ENCODE measurements around the gene CDH1.

The CDH1 gene

DNA sequence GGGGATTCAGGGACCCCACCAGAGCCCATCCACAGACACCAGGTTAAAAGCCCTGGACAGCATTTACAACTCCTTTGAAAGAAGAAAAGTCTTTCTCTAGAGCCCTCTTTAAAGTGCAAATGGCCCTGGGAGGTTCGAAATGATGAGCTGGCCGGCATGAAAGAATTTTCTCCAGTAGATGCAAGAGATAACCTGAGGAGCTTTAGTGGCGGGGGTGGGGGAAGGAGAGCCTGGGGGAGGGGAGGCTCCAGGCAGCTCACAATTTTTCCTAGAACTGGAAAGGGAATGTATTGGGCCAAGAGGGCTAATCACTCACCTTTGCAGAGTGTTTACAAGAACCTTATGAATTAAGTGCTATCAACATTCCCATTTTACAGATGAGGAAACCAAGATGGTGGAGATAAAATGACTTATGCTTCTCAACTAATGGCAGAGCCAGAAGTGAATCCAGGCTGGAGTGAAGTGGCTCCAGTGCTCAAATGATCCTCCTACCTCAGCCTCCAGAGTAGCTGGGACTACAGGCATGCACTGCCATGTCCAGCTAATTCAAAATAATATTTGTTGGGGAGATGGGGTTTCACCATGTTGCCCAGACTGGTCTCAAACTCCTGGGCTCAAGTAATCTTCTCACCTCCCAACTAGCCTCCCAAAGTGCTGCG lies 4.2 kb upstream of the CDH1 start:
- no peak for DNase-seq

DNA sequence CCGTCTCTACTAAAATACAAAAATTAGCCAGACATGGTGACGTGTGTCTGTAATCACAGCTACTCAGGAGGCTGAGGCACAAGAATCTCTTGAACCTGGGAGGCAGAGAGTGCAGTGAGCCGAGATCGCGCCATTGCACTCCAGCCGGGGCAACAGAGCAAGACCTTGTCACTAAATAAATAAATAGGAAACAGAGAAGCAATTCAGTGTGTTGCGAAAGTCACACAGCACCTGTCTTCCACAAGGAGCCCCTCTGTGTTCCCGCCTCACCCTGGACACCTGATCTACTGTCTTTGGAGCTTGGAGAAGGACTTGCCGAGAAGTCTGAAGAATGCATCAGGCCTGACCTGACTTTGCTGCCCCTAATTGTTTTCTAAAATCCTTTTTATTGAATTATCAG lies 3.5 kb upstream of the CDH1 start:
- DNase-seq, result no peak

DNA sequence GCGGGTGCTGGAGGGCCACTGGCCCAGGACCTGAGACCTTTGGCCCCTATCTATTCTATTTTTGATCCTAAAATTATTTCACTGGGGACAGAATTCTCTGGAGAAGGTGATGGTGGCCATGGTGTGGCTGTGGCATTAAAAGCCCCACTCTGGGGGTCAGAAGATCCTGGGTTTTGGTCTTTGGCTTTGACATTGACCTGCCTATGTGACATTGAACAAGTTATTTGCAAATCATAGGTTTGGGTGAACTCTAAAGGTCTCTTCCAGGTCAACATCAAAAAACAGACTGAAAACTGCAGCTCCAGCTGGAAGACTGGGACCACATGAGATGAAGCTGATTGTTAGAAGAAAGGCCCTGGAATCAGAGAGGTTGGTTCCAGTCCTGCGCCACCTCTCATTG lies 2.3 kb upstream of the CDH1 start:
- DNase-seq, result no peak

DNA sequence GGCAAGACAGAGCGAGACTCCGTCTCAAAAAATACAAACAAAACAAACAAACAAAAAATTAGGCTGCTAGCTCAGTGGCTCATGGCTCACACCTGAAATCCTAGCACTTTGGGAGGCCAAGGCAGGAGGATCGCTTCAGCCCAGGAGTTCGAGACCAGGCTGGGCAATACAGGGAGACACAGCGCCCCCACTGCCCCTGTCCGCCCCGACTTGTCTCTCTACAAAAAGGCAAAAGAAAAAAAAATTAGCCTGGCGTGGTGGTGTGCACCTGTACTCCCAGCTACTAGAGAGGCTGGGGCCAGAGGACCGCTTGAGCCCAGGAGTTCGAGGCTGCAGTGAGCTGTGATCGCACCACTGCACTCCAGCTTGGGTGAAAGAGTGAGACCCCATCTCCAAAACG lies 531 bp upstream of the CDH1 start:
- DNase-seq, result no peak

DNA sequence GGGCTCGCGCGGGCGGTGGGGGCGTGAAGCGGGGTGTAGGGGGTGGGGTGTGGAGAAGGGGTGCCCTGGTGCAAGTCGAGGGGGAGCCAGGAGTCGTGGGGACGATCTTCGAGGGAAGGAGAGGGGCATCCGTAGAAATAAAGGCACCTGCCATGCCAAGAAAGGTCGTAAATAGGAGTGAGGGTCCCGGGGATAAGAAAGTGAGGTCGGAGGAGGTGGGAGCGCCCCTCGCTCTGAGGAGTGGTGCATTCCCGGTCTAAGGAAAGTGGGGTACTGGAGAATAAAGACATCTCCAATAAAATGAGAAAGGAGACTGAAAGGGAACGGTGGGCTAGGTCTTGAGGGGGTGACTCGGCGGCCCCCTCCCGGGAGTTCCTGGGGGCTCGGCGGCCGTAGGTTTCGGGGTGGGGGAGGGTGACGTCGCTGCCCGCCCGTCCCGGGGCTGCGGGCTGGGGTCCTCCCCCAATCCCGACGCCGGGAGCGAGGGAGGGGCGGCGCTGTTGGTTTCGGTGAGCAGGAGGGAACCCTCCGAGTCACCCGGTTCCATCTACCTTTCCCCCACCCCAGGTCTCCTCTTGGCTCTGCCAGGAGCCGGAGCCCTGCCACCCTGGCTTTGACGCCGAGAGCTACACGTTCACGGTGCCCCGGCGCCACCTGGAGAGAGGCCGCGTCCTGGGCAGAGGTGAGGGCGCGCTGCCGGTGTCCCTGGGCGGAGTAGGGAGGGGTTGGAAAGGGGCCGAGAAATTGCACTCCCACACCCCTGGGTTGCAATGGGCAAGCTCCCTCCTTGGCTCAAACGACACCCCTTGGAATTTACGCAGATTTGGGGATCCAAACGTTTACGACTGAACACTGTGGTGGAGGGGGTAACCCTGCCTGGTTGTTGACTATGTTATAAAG lies 888 bp downstream of the CDH1 start:
- no peak for DNase-seq

DNA sequence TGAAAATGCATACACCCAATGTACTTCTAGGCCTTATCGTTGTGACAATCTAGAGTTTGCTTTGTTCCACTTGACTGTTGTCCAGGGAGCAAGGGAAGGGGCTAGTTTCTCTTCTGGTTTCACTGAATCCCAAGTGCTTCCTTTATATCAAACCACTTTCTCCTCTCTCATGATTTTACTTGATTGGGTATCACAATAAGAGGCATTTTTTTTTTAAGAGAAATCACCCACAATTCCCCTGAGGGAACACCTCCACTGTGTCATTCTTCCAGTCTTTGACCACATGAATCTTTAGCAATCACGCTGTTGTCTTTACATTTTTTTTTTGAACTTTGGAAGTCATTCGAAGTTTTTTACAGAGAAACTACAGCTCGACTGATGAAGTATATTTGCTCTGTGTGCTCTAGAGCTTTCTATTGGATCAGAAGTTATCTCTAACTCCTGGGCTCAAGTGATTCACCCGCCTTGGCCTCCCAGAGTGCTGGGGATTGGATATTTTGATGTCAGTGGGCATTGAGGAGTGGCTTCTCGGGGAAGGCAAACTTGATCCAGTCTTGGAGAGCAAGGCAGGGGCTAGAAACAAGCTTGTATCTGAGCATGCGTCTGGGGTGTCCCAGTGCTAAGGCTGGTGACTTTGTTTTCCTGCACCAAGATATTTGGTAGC lies 3.0 kb downstream of the CDH1 start:
- no peak for DNase-seq

DNA sequence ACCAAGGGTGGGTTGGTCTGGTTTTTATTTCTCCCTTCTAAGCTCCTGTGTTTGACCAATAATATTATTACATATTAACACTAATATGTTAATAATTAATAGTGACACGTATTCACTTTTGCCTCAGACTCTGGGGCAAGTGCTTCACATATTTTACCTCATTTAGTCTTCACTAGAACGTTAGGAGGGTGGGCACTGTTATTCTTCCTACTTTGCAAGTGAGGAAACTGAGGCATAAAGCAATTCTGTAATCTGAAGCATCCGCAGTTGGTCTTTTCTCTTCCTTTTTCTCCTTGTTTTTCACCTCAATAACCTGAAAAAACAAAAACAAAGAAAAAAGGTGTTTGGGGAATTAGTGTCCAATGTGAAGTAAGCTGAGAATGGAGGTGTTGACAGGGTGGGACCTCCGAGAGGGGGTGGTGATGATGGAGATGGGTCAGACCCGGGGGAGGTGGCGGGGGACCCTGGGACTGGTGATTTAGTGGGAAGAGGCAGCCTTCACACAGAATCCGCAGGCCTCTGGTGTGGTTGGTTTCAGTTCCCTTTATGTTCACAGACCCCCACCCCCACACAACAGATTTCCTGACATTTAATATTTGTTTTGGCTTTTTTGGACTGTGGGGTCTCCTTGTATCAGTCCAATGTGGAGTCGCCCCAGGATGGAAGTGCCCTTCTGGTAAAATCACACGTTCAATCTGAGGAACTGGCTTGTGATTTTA lies 3.7 kb downstream of the CDH1 start:
- no peak for DNase-seq

DNA sequence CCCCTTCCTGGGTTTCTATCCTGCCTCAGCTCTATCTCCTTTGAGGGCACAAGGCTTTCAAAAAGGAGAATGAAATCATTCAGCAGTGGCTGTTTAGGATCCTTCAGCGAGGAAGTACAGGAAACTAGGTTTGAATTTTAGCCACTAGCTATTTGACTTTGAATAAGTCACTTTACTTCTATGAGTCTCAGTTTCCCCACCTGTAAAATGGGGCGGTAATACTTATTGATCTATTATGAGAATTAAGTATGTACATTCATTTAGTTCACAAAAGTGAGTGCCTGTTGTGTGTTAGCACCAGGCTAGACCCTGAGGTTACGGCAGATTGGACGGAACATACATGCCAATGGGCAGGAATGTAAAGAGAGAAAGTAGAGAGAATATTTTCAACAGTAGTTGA lies 6.6 kb downstream of the CDH1 start:
- no peak for DNase-seq

DNA sequence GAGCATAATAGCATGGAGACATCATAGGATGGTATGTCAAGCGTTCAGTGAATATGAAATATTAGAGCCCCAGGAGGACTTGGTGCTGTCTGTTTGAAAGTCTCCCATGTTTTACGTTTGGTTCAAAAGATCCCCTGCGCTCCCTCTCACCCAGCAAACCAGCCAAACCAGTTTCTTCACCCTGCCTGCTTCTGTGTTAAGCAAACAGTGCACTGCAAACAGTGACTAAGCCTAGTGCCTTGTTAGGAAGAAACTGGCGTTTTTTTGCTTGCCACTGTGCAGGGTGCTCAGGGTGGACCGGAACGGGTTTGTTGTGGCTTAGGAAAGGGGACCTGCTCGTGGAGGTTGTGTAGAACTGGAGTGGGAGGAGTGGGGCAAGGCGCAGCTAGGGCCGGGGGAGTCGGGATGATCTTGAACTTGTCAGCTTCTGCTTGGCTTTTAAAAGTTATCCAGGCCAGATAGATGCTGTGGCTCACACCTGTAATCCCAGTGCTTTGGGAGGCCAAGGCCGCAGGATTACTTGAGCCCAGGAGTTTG lies 7.7 kb downstream of the CDH1 start:
- DNase-seq, result no peak

DNA sequence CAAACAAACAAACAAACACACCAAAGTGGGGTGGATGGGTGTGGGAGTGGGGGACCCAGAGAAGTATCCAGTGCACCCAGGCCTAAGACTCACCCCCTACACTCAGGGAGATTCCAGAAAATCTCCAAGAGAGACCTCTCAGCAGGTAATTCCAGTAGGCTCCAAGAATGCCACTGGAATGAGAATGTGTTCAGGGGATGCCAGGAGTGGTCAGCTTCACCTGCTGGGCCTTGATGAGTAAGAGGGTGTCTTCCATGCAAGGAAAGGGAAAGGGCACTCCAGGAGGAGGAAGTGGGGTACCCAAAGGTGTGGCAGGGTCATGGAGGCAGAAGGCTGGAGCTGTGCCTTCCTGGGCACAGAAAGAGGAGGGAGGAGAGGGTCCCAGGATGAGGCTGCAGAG lies 9.9 kb downstream of the CDH1 start:
- no peak for DNase-seq

DNA sequence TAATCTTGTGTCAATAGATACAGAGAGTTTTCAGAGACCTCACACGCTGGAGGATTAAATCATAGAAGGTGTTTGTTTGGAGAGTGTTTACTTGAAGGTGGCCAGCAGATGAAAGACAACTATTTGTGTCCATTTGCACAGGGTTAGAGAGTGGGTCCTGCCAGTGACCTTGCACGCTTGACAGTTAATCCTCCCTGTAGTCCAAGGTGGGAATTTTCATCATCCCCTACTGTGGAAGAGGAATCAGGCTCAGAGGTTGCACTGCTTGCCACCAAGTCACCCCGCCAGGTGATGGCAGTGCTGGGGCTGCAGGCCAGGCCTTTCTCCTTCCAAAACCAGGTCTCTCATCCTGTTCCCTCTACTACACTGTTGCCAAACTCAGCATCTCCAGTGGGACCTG lies 12.3 kb downstream of the CDH1 start:
- no peak for DNase-seq

DNA sequence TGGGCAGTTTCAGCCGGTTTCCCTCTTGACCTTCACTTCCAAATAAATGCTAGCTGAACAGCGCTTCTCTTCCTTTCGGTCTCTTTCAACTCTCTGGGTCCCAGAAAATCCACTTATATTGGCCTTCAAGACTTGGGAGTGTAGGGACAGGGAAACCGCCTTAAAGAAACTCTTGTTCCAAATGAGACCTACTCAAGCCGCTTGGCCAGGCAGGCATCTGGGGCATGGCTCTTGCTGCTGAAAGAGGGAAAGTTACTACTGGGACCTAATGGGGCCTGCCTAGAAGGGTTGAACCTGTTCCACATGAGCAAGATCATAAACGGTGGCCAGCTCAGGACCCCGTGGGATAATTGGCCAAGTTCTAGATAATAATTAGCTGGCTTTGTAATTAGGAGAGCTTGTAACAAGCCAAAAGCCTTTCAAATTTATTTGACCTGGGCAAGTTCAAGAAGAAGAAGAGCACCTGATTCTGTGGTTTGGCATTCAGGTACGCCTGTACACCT lies 13.2 kb downstream of the CDH1 start:
- no peak for DNase-seq

DNA sequence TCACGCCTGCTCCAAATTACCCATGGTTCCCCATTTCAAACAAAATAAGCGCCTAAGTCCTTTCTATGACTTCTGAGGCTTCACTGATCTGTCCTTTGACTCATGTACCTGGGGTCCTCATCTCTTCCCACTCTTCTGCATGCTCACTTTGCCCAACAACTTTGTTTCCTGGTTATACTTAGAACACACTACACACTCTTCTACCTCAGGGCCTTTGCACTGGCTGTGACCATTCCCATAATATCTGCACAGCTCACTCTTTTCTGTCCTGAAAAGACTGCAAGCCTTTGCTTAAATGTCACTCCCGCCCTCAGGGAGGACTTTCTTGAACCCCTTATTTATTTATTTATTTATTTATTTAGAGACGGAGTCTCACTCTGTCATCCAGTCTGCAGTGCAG lies 14.1 kb downstream of the CDH1 start:
- no peak for DNase-seq

DNA sequence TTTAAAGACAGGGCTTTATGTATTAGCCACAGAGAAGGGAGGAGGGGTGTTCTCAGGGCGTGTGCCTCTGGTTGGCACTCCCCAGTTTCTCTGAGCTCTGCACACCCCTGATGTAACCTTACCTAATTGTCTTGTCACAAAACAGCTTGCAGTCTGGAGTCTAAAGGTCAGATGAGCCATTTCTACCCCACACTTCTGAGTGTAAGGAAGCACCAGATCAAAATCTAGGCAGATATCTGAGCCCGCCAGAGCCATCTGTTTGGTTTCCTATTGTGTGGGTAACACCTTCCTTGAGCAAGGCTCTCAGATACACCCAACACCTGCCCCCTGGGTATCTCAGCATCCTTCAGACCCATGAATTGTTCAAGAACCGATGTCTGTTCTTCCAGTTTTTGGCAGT lies 15.5 kb downstream of the CDH1 start:
- DNase-seq, result no peak

DNA sequence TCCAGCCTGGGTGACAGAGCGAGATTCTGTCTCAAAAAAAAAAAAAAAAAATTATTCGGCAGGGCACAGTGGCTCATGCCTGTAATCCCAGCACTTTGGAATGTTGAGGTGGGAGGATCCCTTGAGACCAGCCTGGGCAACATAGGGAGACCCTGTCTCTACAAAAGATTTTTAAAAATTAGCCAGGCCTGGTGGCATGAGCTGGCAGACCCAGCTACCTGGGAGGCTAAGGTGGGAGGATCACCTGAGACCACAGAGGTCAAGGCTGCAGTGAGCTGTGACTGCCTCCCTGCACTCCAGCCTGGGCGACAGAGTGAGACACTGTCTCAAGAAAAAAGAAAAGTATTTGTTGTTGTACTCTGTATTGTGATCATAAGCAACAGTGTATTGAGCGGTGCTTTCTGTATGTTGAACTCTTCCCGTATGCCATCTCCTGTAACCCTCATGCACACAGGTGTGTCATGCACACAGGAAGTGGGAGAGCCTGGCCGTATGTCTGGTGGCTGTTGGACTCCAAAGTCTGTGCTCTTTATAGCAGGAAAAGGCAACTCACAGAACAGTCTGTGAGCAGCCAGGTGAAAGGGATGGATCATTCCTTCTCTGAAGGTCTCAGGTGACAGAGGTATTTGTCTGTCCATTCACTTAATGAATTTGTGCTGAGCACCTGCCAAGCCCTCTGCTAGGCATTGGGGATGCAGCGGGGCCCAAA lies 17.1 kb downstream of the CDH1 start:
- DNase-seq, result no peak

DNA sequence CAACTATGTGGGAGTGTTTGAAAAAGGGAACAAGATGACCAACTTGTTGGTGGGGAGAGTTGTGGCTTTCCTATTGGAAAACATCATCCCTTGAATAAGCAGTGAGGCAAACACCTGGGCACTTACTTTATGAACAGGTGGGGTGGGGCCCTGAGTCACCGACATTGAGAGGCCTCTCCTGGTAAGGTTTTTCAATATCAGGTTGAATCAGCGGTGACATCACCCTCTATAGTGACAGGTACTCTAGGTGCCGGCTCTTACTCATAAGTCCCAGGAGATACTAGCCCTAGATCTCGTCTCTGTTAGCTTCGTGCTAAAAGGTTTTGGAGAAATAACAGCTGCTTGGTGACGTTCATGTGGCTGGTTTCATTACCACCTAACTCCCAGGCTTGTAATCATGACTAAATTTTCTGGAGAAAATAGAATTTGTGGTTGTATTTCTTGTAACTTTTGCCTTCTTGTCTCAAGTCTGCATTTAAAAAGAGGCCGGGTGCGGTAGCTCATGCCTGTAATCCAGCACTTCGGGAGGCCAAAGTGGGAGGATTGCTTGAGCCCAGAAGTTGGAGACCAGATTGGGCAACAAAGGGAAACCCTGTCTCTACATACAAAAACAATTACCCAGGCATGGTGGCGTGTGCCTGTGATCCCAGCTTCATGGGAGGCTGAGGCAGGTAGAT lies 19.3 kb downstream of the CDH1 start:
- DNase-seq, result peak; percentile 58

DNA sequence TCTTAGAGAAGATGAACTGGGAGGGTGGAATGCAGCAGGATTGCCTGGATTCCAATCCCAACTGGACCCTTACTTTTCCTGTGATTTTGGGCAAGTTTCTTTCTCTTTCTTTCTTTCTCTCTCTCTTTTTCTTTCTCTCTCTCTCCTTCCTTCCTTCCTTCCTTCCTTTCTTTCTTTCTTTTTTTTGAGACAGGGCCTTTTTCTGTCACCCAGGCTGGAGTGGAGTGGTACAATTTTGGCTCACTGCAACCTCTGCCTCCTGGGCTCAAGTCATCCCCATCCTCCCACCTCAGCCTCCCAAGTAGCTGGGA lies 20.5 kb downstream of the CDH1 start:
- no peak for DNase-seq

DNA sequence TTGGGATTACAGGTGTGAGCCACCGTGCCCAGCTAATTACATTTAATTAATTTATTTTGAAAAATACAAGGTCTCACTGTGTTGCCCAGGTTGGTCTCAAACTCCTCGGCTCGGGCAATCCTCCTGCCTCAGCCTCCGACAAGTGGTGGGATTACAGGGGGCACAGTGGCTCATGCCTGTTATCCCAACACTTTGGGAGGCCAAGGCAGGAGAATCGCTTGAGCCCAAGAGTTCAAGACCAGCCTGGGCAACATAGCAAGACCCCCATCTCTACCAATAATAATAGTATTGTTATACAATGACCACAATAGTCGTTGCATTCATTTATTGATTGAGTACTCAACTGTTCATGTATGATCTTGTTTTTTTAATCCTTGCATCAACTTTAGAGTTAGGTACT lies 22.0 kb downstream of the CDH1 start:
- no peak for DNase-seq

DNA sequence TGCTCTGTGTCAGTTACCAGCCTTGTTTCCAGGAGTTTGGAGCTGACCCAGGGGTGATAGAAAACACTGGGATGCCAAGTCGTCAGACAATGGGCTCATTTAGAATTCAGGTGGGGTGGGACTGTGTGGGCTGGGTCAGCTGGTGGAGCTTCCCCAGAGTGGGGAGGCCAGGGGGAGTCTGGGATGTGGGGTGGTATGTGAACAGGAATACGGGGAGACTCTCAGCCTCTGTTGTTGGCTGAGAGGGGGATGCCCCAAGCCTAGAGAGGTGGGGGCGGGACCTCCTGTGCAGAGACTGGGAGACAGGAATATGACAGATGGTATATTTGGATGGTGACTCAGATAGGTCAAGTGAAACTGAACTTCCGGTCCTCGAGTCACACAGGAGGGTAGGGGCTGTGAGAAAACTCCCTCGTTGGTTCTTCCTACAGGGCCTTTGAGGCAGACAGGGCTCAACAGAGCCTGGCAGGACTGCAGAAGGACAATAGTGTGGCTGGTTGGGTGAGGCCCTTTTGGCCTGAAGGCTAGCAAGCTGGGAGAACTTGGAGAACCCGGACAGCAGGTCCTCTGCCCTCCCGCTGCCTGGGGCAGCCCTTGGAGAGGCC lies 23.7 kb downstream of the CDH1 start:
- DNase-seq, result peak; percentile 46

DNA sequence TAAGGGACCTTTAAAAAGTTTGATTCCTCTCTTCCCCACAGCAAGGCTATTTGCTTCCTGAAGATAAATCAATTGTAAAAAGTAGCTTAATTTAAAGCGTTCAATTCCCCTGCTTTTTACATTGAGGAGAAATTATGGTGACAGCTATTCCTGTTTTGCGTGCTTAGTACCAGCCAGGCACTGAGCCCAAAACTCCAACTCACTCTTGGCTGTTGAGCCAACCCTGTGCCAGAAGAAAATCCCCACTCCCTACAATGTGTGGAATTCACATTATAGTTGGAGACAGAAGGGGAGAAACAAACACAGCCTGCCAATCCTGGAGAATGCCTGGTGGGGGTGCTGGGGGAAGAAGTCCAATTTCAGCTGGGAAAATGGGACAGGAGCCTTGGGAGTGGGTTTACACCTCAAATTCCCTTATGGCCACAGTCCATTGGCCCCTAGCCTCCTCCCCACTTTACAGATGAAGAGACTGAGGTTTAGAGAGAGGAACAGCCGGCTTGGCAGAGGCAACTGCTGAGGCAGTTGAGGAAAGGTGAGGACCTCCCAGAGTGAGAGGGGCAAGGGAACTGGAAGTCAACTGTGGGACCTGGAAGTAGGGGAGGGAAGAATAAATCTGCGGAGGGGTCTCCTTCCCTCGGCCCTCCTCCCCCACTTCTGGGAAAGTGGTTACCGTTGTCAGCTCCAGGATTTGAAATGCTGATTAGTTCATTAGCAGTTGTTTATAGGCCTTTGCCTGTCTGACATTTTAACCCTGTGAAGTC lies 26.1 kb downstream of the CDH1 start:
- DNase-seq, result no peak

DNA sequence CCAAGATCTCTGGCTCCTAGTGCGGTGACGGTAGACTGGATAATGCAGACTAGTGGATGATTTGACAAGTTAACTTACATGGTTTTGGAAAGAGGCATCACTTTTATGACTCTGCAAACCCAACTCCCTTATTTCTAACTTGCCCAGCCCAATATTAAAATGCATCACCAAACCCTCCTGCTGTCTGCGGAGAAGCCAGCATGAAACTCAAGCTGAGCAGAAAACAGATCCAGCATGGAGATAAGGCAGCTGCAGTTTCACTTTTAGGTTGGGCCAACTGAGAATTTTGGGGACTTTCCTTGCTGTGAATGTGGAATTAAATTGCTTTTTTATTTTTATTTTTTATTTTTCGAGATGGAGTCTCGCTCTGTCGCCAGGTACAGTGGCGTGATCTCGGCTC lies 27.8 kb downstream of the CDH1 start:
- DNase-seq, result no peak
